GM06990 (cell line): ENCODE results near the gene PTPRA.

ENCODE experiments used
- DNase-seq: peaks from one replicate; pipeline ENCODE4 v3.0.0-alpha.2; 2011; ENCODE audit not compliant: insufficient read length; ENCODE audit errors: extremely low read depth
- H3K27me3 ChIP-seq: replicated peaks from 2 replicates; pipeline ENCODE4 v1.6.0; 2011; ENCODE audit warnings: low read length; ENCODE audit not compliant: control insufficient read depth, insufficient read depth
- H3K36me3 ChIP-seq: 2 replicates; pipeline ENCODE4 v1.5.1; 2011; ENCODE audit warnings: low read length; ENCODE audit not compliant: control insufficient read depth, insufficient read depth
- H3K4me3 ChIP-seq: replicated peaks from 2 replicates; pipeline ENCODE4 v1.5.1; 2011; ENCODE audit warnings: low read depth, mild to moderate bottlenecking, control low read depth, low read length
- TF ChIP-seq, protein P1 (sequence below): IDR thresholded peaks from 2 replicates; pipeline ENCODE4 v1.5.1; 2011; ENCODE audit warnings: low read length, control low read depth, mild to moderate bottlenecking, inconsistent platforms; ENCODE audit not compliant: insufficient read depth, poor library complexity, severe bottlenecking

Gene PTPRA

DNA sequence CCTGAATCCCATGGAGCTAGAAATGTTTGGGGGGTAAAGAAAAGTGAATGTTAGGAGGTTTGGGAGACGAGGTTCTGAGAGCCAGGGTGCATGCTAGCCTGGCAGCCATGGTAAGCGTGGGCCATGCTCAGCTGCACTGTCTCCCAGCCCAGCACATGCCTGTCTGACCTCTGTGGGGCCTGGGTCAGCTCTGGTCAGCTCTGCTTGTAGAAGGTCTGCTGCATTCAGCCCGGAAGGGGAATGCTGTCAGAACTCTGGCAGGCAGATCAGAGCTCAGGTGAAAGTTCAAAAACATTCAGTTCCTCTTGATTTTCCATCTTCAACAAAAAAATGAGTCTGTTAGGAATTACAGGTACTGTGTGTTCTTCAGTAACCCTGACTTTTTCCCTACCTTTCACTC, 164.4 kb downstream of the PTPRA start:
- no peaks in the 10 kb centered on the region for H3K27me3 ChIP-seq
- TF ChIP-seq, protein P1, sequence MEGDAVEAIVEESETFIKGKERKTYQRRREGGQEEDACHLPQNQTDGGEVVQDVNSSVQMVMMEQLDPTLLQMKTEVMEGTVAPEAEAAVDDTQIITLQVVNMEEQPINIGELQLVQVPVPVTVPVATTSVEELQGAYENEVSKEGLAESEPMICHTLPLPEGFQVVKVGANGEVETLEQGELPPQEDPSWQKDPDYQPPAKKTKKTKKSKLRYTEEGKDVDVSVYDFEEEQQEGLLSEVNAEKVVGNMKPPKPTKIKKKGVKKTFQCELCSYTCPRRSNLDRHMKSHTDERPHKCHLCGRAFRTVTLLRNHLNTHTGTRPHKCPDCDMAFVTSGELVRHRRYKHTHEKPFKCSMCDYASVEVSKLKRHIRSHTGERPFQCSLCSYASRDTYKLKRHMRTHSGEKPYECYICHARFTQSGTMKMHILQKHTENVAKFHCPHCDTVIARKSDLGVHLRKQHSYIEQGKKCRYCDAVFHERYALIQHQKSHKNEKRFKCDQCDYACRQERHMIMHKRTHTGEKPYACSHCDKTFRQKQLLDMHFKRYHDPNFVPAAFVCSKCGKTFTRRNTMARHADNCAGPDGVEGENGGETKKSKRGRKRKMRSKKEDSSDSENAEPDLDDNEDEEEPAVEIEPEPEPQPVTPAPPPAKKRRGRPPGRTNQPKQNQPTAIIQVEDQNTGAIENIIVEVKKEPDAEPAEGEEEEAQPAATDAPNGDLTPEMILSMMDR = no peak
- no peak overlapping the region for H3K4me3 ChIP-seq
- DNase-seq = no peak
- peaks cover 29% of the 10 kb centered on the region for H3K36me3 ChIP-seq

DNA sequence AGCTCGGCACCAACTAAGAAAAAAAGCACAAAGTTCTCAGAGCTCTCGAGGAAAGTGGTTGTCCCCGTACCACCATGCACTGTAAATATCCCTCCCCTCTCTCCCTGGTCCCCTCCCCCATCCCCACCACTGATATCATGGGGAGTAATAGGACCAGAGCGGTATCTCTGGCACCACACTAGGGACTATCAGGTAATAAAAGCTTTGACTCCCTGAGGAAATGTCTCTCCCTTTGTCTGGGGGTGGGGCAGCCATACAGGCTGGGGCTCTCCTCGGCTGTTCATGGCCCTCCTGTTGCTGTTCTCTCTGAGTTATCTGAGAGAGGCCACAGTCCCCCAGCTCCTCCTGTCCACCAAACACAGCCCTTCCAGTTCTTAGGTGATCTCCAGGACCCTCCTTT, 165.2 kb downstream of the PTPRA start:
- H3K36me3 ChIP-seq = peaks cover 28% of the 10 kb centered on the region
- H3K27me3 ChIP-seq = no peaks in the 10 kb centered on the region
- no peak for DNase-seq
- H3K4me3 ChIP-seq = no peak overlapping the region
- TF ChIP-seq, protein P1 = no peak

DNA sequence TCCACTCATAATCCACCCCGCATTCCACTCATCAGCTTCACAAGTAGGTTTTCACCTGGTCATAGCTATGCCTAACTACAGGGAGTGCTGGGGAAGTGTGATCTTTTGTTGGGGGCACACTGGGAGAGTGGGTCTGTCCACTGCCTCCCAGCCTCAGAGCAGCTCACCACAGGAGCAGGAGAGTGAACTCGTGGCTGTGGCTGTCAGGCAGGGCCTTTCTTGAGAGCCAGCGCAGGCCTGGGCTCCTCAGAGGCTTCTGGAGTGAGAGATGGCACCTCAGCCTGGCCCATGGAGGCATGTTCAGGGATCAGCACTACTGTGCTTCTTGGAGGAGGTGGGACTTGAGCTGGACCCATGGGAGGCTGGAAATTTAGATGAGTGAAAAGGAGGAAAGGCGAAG, 166.1 kb downstream of the PTPRA start:
- TF ChIP-seq, protein P1 = no peak

DNA sequence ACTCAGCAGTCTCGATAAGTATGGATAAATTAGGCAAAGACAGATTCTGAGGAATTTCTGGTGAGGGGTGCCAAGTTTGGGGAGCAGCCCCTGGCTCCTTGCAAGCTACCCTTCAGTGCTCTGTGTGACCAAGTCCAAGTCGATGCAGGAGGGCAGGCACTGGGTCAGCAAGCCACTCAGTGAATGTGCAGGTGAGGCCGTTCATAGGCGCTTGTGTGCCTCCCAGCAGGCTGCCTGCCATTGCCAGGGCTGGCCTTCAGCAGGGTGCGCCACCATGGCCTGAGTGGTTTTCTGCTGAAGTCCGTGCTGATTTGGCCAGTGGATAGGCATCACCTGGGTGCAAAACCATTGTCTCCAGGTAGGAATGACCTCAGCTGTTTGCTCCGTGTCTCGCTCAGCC, 166.8 kb downstream of the PTPRA start:
- H3K4me3 ChIP-seq = no peak overlapping the region
- DNase-seq = no peak
- TF ChIP-seq, protein P1 = no peak
- H3K27me3 ChIP-seq = no peaks in the 10 kb centered on the region
- H3K36me3 ChIP-seq = peaks cover 28% of the 10 kb centered on the region

More for the DNA sequence above, 166.1 kb downstream of the PTPRA start:
- no peak for DNase-seq
- Histone ChIP-seq H3K4me3 (no peak overlapping the region), H3K36me3 (peaks cover 28% of the 10 kb centered on the region), H3K27me3 (no peaks in the 10 kb centered on the region)

DNA sequence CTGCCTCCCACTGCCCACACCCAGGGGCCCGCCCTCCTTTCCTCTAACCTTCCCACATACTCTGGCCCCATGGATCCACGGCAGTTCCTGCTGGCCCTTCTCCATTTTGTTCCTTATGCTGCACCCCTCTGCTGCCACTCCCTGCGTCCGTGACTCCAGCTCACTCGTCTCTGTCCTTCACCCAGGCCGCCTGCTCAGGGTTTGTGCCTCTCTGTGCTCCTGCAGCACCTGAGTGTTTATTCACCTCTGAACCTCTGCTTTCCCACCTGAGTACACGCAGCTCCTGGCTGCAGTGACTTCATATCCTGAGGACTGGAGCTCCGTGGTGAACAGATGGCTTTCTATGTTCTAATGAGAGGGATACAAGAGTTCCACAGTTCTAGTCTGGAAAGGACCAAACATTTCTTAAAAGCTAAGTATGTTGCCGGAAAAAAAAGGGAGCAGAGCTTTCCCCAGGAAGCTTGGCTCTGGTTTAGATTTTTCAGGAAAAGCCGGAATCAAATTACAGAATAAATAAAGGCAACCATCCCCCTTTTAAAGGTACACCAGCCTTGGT, 168.7 kb downstream of the PTPRA start:
- peaks cover 17% of the 10 kb centered on the region for H3K36me3 ChIP-seq
- DNase-seq = no peak
- no peaks in the 10 kb centered on the region for H3K27me3 ChIP-seq
- H3K4me3 ChIP-seq = no peak overlapping the region
- TF ChIP-seq, protein P1 = no peak

DNA sequence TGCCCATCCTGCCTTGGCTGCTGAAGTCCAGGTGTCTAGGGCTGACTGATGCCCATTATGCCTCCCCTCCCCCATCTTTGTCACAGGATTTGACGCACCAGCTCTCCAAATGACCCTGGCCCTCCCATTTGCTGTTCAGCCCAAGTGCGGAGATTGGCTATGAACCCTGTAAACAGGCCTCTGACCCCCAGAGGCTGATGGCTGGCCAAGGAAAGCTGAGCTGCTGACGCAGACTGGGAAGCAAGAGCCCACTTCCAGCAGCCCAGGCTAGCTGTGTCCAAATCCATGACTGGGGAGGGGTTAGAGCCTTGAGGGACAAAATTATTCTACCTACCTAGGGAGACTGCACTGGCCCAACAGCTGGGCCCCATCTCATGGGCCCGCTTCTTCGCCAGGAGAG, 169.3 kb downstream of the PTPRA start:
- TF ChIP-seq, protein P1 = no peak
- Histone ChIP-seq H3K4me3 (no peak overlapping the region), H3K27me3 (no peaks in the 10 kb centered on the region), H3K36me3 (peaks cover 11% of the 10 kb centered on the region)
- no peak for DNase-seq
